ENCODE data around the gene PLK3.
"Not testable (repeated sequence)": the region's sequence is repeated elsewhere in the genome, so short reads cannot be mapped to it uniquely, and the experiment has no call there.

PLK3 gene

DNA sequence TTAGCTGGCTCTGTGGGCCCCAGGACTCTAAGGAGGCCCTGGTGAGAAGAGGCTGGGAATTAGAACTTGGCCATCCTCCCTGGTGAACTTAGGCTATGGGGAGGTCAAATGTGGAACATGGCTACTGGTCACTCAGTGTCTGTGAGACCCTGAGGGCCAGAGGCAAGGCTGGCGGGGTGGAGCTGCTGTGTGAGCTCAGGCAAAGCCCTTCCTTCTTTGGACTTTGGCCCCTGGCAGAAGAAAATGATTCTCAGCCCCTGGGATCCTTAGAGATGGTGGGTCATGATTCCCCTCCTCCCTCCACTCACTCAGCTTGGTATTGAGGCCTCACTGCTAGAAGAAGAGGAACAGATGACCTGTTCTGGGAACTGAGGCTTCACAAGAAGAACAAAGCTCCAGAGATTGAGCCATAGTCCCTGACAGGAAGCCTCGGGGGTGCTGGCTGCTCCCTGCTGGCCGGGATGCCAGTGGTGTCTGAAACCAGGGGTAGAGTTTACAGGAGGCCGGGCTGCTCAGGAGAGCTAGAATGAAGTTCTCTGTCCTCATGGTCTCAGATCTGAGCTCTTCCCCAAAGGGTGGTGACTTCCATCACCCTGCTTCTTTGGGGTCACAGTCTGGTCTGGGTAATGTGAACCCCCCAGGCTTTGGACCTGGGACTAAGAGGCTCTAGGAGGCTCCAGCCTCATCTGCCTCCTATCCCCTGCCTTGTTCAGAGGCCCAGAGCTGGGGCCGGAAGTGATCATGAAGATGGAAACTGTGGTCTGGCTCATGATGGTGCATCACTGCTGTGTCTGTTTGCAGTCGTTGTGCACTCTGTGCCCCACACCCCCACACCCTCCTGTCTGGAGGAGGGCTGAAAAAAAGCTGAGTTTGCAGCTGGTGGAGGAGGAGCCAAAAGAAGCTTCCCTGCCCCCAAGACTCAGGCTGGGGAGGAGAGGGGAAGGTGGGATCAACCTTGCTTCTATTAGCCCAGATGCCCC, 9.1 kb downstream of the PLK3 start:
- no peak for DNase-seq (ENCODE audit: low read depth)

DNA sequence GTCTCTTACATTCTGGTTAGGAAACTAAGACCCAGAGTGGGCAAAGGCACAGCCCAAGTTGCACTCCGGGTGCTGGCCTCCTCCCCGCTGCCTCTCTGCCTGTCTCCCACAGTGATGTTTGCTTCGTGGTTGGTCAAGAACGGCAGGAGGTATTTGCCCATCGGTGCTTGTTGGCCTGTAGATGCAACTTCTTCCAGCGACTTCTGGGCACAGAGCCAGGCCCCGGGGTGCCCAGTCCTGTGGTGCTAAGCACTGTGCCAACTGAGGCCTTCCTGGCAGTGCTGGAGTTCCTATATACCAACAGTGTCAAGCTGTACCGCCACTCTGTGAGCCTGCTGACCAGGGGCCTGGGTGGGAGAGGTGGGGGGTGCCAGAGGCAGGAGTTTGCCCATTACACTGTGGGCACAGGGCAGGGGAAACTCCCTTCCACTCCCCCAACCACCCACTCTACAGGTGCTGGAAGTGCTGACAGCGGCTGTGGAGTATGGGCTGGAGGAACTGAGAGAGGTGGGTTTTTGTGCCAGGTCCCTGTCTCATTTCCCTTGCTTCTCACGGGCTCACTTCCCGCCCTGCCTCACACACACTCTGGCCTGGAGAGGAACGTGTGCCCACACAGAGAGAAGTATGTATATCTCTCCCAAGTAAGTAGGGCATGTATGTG, 10.1 kb downstream of the PLK3 start:
- no peak for DNase-seq (ENCODE audit: low read depth)

DNA sequence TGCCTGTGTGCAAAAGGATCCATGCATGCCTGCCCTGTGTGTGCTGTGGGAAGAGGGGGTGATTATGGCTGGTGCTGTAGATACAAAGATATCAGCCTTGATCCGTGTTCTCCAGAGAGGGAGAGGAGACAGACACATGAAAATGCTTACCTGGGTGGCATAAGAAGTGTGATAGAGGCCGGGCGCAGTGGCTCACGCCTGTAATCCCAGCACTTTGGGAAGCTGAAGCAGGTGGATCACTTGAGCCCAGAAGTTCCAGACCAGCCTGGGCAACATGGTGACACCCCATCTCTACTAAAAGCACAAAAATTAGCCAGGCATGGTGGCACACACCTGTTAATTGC, 10.6 kb downstream of the PLK3 start:
- DNase-seq (ENCODE audit: low read depth), result not testable (repeated sequence)

DNA sequence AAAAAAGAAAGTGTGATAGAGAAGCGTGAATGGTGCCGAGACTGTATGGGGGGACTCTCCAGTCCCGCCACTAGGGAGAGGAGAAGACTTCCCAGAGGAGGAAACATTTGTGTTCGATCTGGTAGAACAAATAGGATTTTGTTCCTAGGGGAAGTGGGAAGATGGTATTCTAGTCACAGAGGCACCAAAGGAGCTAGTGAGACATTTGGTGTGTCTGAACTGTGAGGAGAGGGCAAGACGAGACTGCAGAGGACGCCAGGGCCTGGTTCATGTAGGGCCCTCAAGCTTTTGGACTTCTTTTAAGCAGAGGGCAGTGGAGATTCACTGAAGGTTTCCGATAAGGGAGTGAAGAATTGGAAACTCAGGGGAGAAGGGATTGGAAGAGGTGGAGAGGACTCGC, 11.1 kb downstream of the PLK3 start:
- DNase-seq (ENCODE audit: low read depth), result no peak

DNA sequence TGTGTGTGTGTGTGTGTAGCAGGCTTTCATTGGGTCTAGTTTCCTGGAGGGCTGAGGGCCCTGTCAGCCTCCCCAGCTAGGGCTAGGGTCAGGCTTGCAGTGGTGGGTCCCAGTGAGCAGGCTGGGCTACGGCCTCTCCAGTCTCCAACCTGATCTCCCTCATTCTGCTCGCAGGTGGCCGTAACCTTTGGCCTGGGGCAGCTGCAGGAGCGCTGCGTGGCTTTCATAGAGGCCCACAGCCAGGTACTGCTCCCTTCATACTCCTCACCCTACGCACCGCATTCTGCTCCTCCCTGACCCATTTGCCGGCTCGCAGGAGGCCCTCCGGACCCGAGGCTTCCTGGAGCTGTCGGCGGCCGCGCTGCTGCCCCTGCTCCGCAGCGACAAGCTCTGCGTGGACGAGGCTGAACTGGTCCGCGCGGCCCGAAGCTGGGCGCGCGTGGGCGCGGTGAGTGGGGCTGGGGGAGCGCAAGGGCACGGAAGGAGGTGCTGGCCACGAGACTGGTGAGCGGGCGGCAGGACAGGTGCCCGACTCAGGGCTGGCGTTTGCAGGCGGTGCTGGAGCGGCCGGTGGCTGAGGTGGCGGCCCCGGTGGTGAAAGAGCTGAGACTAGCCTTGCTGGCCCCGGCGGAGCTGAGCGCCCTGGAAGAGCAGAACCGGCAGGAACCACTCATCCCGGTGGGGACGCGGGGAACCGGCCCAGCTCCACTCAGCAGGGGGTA, 12.8 kb downstream of the PLK3 start:
- no peak for DNase-seq (ENCODE audit: low read depth)

DNA sequence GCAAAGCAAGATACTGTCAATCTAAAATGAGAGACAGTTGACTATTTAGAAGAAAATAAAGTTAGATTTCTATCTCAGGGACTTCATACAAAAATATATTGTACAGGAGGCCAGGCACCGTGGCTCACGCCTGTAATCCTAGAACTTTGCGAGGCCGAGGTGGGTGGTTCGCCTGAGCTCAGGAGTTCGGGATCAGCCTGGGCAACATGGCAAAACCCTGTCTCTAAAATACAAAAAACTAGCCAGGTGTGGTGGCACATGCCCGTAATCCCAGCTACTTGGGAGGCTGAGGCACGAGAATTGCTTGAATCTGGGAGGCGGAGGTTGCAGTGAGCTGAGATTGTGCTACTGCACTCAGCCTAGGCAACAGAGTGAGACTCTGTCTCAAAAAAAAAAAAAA, 15.7 kb downstream of the PLK3 start:
- DNase-seq (ENCODE audit: low read depth), result not testable (repeated sequence)

DNA sequence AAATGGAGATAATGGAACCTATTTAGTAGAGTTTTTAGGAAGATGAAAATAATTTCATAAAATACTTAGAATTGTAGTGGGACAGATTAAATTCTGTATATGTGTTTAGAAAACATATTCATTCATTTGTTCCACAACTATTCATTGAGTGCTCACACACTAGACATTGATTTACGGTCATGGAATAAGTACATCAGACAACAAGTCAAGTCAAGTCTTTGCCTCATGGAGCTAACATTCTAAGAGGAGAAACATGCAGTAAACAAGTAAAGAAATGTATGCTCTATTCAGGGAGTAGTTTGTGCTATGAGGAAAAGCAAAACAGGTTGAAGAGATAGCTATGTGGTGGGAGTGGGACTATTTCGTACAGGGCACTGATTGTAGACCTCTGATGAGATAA, 17.1 kb downstream of the PLK3 start:
- DNase-seq (ENCODE audit: low read depth), result no peak

DNA sequence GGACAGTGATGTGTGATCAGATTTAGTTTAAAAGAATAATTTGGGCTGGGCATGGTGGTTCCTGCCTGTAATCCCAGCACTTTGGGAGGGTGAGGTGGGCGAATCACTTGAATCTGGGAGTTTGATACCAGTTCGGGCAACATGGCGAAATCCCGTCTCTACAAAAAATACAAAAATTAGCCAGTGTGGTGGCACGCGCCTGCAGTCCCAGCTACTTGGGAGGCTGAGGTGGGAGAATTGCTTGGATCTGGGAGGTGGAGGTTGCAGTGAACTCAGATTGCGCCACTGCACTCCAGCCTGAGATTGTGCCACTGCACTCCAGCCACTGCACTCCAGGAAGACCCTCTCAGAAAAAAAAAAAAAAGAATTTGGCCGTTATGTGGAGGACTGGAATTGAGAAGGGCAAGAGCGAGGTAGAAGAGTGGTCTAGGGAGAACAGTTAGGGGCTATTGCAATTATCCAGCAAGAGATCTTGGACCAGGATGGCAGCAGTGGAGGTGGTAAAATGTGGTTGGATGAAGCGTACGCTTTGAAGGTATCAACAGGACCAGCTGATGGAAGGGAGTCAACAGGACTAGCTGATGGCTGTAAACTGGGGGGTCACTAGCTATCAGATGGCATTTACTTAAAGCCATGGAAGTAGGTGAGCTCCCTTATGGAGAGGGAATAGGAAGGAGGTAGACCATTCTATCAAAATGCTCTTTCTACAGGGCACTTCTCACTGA, 17.8 kb downstream of the PLK3 start:
- DNase-seq (ENCODE audit: low read depth), result no peak

DNA sequence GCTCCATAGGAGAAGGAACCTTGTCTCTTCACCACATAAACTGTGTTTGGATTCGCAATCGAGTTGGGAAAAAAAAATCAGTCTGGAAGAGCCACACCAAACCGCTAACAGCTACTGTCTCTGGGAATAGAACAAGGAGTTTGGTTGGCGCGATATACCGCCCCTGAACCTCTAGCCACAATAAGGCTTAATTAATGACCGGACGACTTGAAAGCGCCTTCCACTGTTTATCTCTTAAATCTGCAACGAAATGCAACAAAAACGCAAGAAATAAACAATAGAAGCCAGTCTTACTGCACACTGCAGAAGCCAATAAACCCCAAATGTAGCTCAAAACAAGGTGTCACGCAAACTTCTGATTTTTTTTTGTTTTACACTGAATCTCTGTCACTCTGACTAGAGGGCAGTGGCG, 19.0 kb downstream of the PLK3 start:
- DNase-seq (ENCODE audit: low read depth), result no peak

DNA sequence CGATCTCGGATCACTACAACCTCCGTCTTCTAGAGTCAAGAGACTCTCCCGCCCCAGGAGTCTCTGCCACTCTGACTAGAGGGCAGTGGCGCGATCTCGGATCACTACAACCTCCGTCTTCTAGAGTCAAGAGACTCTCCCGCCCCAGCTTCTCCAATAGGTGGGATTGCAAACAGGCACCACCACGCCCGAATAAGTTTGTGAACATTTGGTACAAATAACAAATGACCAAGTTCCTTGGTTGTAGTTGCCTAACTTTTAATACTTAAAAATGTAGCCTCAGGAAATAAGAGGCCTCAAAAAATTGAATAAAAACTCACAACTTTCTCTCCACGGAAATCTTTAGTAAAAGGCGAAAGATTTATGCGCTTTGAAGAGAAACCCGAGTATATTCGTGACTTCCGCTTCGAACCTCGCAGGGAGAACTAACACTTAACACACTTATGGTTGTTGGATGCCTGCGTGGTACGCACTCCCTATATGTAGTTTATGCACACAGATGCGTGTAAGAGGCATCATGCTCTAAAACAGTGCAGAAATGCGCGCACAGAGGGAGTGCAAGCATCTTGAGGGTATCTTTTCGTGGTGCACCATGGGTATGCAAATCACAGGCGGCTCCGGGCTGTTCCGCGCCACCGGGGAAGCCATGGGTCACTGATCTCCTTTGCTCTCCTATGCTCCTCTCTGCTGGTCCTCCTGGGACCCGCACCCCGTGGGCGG, 19.6 kb downstream of the PLK3 start:
- DNase-seq (ENCODE audit: low read depth), result no peak

DNA sequence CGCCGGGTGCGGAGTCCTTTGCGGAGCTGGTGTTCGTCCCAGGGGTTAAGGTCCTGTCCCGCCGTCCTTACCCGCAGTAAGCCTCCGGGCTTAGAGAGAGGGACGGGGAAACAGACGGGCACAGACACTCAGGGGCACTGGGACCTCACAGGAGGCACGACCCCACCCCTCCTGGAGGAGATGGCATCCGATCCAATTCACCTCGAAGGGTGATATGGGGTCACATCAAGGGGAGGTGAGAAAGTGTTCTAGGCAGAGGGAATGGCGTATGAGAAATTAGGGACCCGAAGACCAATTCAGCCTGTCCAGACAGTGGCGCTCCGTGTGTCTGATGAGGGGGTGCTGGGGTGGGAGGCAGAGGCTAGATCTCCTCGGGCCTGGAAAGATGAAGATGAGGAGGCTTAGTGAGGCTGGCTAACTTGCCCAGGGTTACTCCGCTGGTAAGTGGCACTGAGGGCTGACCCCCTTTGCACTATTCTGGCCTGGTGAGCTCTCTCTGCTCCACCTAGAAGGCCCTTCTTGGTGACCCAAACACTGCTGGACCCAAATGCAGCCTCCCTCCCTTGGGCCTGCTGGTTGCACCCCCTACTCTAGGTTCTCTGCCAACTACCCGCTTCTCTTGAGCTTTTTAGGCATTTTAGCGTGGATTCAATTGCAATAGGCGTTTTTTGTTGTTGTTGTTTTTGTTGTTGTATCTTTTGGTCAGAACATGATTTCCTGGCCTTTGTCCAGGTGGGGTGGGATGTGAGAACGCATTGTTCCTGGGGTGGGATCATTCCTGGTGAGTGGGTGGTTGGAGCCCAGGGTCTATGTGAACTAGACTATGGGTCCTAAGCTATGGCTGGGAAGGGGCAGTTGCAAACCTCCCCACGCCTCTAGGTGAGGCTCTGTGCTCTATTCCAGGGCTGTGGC, 20.4 kb downstream of the PLK3 start:
- no peak for DNase-seq (ENCODE audit: low read depth)

DNA sequence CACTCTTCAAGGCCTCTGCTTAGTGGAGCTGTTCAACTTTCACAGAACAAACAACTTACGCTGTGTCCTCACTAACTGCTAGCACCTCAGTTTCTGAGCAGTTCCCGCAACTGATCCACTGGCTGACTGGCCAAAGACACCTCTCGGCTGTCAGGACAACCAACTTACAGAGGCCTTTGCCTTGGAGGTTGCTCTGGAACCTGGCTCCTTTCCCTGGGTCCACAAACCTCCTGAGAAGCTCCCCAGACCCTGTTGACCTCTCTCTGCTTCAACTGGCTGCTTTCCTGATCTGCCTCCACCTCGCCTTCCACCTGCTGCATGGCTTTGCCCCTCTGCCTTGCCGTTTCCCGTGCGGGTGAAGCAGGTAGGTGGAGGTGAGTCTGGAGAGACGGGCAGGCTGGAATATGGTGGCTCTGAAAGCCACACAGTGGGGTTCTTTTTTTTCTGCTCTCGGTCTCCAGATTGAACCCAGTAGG, 21.1 kb downstream of the PLK3 start:
- DNase-seq (ENCODE audit: low read depth), result no peak

DNA sequence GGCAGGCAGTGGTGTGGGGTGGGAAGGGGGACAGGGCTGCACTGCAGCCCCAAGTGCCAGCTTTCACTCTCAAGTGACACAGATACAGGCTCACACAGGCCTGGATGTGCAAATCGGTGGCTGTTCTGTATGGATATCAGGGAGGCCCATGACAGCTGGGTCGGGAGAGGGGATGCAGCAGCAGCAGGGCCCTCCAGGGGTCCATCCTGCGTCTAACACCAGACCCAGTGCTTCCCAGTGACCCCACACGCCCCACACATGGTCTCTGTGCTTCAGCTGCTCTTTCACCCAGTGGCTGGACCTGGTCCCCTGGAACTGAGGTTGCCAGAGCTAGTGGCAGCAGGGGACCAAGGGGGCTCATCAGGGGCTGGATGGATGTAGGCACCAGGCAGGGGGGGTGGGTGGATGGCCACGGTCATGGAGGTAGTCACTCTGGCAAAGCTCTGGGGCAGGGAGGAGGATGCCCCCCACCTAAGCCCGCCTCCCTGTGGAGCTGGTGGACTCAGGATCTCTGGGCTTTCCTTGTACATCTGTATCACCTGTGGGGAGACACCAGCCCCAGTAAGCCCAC, 22.0 kb downstream of the PLK3 start:
- no peak for DNase-seq (ENCODE audit: low read depth)

DNA sequence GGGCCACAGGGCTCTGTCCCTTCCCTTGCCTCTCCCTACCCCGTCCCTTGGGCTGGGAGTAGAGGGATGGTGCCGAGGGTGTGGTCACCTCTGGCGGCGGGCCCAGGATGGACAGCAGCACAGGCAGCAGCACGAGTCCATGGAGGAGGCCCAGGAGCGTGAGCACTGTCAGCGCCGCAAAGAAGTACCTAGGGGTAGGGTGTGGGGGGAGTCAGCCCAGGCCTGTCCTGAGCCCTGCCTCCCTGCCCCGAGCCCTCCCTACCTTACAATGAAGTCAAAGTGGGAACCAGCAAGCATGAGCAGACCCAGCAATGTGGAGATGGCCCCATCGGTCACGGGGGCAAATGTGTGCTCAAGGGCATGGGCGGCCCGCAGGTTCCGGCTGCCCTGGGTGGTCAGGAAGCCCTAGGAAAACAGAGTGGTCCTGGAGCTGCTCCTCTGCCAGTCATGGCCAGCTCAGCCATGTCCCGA, 22.8 kb downstream of the PLK3 start:
- DNase-seq (ENCODE audit: low read depth), result no peak

DNA sequence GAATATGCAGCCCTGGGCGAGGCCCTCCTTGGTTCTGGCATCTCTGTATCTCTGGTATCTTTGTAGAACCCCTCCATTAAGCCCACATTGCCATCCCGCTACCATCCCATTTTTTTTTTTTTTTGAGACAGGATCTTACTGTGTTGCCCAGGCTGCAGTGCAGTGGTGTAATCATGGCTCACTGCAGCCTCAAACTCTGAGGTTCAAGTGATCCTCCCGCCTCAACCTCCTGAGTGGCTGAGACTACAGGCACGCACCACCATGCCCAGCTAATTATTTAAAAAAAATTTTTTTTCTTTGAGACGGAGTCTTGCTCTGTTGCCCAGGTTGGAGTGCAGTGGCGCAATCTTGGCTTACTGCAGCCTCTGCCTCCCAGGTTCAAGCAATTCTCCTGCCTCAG, 24.2 kb downstream of the PLK3 start:
- DNase-seq (ENCODE audit: low read depth), result not testable (repeated sequence)

DNA sequence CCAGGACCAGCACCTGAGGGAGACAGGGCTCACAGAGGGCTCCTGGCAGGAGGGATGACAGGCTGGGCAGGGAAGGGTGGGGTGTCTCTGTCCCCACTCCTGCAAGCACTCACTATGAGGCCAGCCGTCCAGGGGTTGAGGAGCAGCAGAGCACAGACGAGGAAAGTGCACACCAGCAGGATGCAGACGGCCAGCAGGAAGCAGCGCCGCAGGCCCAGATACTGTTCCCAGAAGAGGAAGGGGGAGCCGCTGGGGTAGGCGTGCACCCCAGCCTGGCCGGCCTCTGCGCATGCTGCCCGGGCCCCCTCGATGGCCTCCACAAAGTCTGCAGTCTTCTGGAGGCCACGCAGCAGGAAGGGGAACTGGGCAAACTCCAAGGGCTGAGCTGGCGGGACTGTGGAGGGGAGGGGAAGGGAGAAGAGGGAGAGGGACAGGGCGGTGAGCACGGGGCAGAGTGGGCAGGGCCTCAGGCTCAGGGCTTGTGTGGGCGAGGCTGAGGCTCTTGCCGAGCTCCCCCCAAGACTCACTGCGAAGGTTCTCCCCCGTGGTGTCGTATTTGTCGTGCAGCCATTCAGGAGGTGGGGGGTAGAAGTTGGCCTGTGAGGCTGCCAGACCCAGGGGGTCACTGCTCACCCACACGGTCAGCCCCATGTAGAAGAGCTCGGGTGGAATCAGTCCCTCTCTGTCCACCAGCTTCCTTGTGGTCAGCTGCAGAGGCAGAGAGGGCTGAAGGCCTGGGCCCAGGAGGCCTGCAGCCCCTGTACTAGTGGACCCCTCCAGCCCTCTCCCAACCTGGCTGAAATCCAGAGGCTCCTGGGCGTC, 26.4 kb downstream of the PLK3 start:
- DNase-seq (ENCODE audit: low read depth), result no peak

DNA sequence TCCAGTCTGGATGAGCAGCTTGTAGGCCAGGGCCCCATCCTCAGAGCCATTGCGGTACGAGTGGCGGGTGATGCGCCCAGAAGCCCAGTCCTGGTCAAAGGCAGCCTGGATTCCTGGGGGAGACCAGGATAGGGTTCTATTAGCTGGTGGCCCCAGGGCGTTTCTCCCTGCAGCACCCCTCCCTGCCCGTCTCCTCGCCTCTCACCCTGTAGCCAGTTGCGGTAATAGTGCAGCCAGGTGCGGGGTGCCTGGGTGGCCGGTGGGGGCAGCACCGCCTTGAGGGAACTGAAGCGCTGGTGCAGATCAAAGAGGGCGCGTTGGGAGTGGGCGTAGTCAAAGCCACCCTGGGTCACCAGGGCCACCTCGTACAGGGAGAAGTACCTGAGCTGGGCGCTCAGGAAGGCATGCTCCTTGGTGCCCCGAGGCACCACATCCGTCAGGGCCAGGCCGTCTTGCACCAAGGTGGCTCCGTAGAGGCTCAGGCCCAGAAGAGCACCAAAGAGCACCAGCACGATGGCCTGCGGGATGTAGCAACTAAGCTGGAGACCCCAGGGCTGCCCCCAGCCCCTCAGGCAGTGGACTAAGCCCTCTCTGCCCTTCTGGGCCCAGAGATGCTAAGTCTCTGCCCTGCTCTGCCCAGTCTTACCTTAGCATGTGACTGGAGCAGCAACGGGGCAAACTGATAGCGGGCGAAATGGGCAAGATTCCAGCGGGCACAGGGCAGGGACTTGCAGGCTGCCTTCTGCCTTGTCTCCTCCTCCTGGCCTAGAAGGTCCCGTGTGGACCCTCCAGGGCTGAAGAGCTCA, 27.2 kb downstream of the PLK3 start:
- no peak for DNase-seq (ENCODE audit: low read depth)
